NCI-H128 (cell line): ENCODE data around the gene KCNG3.

ENCODE experiments used
- DNase-seq: peaks from one replicate; lab custom pipeline; 2025; ENCODE audit not compliant: unreplicated experiment; lab: John Stamatoyannopoulos, UW

The KCNG3 gene, protein sequence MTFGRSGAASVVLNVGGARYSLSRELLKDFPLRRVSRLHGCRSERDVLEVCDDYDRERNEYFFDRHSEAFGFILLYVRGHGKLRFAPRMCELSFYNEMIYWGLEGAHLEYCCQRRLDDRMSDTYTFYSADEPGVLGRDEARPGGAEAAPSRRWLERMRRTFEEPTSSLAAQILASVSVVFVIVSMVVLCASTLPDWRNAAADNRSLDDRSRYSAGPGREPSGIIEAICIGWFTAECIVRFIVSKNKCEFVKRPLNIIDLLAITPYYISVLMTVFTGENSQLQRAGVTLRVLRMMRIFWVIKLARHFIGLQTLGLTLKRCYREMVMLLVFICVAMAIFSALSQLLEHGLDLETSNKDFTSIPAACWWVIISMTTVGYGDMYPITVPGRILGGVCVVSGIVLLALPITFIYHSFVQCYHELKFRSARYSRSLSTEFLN

DNA sequence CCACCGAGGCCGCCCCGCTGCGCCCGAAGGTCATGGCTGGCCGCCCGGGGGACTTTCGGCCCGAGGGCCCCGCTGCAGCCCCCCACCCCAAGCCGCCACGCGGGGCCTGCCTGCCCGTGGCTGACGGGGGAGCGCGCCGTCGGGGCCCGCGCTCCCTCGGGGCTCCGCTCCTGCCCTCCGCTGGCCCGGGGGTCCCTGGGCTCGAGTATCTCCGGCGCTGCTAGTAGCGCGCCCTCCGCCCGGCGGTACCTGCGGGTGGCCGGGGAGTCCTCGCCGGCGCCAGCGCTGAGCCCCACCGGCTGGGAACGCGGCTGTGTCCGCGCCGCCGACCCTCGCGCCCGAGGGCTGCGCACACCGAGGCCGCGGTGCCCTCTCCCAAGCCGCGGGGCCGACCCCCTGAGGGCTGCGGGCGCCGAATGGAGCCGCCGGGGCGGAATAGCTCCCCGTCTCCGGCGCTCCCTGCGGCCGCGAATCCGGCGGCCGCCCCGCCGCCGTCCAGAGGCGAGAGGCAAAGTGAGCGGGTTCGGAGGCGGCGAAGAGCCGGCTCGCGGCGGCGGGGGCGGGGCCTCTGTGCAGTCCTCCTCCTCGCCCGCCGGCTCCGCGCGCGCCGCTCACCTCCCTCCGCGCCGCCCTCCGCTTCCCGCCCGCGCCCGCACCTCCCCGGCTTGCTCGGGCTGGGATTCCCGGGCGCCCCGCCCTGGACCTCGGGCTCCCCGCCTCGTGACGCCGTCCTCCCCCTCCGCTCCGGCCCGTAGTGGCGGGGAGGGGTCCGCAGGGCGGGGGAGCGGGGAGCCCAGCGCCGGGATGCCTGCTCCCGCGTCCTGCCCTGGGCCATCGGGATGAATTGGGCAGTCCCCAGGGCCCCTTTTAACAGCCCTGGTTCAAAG lies at the start of gene KCNG3:
Gene KCNG3 (minus strand): TSS at position 515 of the 887 bp plus-strand sequence. CDS start 481 bp downstream, at position 34.
- DNase-seq, result peak; percentile 56

DNA sequence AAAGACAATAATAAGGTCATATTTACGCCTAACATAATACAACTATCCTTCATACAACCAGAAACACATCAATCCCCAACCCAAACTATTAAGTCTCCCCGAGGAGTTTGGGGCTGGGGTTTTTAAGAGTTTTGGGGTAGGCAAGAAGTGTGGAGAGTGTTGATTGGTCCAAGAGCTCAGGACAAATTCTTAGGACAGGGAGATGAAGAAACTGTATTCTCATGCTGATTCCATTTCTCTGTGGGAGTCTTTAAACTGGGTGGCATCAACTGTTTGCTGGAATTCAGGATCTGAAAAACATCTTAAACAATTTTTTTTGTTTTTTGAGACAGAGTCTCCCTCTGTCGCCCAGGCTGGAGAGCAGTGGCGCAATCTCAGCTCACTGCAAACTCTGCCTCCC lies 49.1 kb upstream of the KCNG3 start:
- DNase-seq, result no peak

DNA sequence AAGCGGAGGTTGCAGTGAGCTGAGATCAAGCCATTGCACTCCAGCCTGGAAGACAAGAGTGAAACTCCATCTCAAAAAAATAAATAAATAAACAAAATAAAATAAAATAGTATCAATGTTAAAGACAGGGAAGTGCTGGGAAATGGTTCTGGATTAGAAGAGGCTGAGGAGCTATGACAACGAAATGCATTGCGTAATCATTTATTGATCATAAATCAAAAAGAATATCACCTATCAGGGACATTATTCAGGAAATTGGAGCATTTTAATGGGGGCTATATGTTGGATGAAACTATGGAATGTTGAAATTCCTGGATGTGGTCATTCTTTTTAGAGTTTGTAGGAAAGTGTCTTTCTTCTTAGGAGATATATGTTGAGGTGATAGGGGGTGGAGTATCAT lies 43.7 kb upstream of the KCNG3 start:
- no peak for DNase-seq

DNA sequence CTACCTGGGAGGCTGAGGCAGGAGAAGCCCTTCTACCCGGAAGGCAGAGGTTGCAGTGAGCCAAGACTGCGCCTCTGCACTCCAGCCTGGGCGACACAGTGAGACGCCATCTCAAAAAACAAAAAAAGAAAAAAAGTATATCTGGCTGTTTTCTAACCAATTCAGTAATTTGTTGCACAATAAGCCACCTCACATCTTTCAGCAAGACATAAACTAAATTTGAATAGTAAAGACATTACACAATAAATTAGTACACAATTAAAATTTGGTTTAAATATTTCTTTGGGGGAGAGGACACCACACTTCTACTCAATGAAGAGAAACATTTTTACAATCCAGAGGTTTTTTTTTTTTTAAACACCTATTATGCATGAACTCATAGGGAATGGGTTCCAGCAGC lies 38.6 kb upstream of the KCNG3 start:
- DNase-seq, result no peak

DNA sequence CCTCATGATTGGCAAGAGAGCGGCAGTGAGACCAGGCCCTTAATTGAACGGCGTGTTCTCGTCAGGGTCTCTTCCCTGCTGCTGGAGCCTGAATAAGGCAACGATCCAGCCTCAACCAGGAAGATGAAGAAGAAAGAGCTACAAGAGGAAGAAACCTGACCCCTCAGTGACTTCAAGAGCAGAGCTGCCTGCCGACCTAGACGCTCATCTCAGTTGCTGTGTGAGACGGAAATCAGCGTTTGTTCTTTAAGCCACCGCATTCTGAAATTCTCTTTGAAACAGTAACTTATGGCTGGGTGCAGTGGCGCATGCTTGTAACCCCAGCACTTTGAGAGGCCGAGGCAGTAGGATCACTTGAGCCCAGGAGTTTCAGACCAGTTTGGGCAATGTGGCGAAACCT lies 29.6 kb upstream of the KCNG3 start:
- DNase-seq, result no peak

DNA sequence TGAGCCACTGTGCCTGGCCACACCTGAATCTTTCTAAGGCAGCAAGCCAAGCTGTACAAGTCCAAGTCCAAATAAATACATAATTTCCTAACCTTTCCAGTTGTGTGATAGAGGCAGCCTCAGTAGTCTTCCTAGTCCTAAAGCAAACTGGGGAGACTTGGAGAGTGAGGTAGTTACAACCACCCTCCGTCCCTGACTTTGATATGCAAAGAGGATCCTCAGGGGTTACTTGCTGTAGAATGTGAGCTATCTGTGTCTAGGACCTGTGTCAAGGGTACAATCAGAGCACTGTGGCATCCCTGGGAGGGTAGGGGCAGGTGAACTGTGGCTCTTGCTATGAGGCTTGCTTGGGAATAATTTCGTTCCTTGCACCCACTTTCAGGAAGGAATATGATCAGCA lies 28.3 kb upstream of the KCNG3 start:
- no peak for DNase-seq

DNA sequence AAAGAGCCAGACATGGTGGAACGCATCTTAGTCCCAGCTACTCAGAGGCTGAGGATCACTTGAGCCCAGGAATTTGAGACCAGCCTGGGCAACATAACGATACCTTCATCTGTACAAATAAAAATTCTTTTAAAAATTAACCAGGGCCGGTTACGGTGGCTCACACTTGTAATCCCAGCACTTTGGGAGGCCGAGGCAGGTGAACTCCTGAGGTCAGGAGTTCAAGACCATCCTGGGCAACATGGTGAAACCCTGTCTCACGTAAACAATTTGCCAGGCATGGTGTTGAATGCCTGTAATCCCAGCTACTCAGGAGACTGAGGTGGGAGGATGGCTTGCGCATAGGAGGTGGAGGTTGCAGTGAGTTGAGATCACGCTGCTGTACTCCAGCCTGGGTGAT lies 25.8 kb upstream of the KCNG3 start:
- no peak for DNase-seq

DNA sequence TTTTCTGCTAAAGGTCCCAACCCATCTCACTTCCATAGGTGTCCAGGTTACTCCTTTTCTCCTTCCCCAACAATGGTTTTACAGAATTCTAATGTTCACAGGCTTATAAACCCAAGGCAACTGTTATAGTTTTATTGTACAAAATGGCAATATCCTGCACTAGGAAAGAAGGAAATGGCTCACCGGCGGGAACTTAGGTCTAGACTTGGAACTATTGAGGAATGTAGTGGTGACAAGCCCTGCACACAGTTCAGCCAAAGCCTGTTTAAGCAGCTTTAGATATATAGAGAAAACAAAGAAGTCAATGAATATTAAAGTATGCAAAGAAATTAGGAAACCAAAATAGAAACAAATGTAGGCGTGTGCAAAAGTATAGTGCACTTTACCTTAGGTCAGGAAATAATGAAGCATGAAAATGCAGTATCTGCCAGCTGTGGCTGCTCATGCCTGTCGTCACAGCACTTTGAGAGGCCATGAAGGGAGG lies 22.7 kb upstream of the KCNG3 start:
- DNase-seq, result no peak

DNA sequence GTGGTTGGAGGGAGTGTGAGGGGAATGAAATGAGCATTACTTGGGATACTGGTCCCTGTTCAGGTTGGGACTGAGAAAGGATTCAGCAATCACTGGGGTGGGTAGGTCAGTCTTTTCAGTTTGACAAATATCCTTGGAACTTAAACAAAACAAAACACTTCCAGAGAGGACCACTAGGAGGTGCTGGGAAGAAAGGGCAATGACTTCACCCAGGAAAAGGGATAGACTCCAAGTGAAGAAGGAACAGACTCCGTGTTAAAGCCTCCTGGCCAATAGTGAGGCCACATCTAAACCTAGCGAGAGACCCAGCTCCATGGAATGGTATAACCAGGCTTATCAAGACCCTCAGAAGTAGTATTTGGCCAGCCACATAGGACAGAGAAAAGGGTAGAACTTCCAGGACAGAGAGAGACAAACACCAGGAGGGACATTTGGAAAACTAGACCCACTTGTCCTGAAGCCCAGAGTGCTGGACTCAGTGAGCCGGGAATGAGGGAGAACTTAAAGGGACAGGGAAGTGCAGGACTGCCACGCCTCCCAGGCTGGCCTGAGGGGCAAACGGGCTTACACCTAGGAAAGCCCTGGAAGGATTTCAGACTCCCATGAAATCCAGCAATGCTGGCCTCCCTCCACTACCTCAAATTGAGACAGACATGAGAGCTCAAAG lies 19.6 kb upstream of the KCNG3 start:
- no peak for DNase-seq

DNA sequence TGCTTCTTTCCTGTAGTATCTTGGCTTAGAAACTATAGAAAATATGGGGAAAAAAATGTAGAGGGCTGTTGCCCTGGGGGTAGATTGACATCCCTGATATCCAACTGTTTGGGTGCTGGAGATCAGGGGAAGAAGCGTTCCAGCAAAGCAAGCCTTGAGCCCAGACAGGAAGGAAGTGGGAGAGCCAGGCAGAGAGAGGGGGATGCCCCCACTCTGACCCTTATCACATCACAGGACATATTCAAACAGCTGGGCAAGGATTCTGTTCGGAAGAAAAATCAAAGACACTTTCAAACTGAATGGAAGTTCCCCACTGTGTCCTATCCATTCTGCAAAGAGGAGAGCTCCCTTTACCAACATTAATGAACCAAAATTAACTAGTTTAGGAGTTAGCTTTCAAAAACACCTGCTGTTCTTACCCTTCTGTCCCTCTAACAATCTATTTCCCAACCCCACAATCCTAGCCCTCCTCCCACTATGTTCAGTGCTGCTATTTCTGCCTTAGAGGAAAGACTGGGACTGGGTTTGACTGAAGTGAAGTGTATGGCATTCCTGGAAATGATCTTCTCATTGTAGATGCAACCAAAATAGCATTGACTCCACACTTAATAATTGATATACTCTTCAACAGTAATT lies 16.9 kb upstream of the KCNG3 start:
- no peak for DNase-seq

DNA sequence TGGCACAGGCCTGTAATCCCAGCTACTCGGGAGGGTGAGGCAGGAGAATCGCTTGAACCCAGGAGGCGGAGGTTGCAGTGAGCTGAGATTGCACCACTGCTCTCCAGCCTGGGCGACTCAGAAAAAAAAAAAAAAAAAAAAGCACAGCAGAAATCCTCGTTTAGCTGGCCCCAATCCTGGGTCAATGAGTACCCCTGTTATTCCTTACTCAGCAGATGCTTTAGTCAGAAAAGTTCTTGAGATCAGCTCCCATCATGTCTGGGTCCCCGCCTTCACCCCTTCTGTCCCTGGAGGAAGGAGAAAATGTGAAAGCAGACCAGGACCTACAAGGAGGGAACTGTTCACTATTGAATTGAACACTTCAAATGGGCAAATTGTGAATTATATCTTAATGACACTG lies 16.4 kb upstream of the KCNG3 start:
- no peak for DNase-seq

DNA sequence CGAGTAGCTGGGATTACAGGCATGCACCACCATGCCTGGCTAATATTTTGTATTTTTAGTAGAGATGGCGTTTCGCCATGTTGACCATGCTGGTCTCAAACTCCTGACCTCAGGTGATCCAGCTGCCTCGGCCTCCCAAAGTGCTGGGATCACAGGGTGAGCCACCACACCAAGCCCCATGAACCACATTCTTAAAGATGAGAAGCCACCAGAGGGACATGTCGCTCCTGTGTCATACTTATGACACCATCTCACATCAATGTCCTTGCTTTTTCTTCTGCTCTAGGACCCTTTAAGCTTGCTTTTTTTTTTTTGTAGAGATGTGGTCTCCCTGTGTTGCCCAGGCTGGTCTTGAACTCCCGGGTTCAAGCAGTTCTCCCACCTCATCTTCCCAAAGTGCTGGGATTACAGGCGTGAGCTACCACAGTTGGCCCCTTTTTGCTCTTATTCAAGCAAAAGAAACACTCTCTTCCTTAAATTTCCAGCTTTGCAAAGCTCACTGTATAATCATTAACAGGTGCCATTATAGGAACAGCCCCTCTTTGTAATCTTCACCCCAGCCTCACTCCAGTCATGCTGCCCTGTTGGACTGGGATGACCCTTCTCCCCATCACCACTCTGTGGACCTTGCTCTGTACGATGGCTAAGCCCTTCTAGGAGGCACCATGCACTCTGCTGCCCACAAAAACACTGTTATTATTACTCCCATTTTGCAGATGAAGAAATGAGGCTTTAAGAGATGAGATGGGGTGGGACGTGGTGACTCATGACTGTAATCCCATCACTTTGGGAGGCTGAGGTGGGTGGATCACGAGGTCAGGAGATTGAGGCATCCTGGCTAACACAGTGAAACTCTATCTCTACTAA lies 10.8 kb upstream of the KCNG3 start:
- DNase-seq, result no peak

DNA sequence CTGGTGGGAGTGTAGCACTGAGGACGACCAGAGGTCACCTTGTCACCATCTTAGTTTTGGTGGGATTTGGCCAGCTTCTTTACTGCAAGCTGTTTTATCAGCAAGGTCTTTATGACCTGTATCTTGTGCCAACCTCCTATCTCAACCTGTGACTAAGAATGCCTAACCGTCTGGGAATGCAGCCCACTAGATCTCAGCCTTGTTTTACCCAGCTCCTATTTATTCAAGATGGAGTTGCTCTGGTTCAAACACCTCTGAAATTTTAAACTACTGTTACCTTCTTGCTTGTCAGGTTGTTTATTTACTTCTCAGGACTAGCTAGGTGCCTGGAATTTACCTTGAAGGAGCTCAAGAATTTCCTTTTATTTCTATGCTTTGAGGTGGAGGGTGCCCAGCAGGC lies 9.5 kb upstream of the KCNG3 start:
- DNase-seq, result no peak

DNA sequence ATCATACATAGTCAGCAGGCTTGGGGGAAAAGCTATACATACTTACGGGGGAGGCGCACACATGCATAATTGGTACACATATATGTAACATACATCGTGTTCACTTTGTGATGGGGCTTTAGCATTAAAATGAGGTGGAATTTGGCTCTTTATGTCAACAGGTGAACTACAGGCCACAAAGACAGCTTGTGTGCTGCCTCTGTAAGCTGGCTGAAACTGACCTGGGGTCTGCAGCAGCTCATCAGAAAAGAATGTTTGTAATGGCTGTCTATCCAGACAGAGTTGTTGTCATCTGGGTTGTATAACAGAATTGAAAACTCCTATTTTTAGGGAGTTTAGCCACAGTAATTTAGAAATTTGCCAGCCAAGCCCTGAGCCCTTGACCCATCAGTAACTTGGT lies 4.7 kb upstream of the KCNG3 start:
- no peak for DNase-seq

DNA sequence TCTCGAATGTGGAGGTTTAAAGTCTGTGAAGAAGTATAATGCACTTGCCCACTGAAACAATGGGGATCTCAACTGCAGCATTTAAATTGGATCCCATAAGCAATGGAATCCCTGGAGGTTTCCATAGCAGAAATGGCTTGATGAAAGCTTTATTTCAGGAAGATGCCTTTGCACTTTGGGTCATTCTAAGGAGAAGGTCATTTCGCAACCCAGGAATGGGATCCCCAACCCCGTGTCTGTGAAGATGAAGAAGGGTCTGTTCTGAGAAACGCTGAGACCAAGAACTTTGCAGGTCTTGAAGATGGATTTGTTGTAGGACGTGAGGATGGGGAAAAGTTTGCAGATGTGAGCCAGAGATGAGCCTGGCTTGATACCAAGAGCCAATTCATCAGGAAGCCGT lies 1.8 kb upstream of the KCNG3 start:
- DNase-seq, result no peak

DNA sequence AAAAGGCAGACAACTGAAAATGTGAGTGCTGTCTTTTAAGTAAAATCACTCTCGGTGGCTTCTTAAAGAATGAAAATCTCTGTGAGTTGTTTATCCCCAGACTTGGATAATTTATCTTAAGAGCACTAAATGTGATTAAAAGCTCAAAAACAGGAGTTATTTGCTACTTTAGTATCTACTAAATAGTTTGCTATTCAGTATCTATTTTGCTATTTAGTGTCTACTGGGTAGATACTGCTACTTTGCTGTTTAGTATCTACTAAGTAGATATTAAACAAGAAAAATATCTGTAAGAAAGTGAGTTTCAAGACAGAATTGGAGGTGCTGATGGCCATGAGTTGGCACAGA lies 1.4 kb upstream of the KCNG3 start:
- DNase-seq, result no peak

DNA sequence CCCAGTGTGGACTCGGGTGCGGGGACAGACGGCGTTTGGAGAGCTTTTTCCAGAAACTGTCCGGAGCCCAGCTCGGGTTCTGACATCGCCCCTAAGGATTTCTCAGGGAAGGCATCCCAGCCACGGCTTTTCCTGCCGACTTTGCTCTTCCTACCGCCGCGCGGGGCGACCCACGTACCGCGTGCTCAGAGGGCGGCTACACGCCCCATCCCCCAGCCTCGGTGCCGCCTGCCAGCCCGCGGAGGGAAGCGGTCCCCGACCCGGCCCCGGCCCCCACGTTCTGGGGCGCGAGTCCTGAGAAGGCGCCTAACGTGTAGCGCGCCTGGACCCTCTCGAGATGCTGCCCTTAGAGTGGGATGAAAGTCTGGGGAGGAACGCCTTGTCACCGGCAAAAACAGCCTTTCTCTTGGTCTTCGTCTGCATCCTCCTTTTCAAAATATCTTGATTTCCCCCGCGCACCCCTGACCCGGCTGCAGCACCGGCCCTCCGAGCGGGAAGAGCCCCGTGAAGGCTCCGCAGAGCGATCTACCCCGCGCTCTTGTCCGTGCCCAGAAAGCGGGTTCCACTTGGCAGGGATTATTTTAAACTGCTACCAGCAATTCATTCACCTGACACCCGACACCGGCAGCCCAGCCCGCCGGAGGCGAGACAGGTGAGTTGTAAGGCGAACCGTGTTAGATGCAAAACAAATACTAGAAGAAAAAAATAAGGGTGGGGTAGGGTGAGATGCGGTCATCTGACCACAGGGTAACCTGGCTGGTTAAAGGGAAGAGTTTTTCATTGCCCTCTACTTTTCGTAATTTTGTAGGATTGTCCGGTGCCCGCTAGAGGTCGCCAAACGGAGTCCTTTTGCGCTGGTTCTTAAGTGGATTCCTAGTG lies 812 bp upstream of the KCNG3 start:
- DNase-seq, result peak; percentile 66

DNA sequence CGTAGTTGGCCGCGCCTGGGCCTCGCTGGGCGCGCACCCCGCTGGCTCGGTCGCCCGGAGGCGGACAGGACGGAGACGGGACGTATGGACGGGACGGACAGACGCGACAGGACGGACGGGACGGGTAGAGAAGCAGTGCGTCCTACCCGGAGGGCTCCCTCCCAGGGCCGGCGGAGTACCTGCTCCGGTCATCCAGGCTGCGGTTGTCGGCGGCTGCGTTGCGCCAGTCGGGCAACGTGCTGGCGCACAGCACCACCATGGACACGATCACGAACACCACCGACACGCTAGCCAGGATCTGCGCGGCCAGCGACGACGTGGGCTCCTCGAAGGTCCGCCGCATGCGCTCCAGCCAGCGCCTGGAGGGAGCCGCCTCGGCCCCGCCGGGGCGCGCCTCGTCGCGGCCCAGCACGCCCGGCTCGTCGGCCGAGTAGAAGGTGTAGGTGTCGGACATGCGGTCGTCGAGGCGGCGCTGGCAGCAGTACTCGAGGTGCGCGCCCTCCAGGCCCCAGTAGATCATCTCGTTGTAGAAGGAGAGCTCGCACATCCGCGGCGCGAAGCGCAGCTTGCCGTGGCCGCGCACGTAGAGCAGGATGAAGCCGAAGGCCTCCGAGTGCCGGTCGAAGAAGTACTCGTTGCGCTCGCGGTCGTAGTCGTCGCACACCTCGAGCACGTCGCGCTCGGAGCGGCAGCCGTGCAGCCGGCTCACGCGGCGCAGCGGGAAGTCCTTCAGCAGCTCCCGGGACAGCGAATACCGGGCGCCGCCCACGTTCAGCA lies 903 bp downstream of the KCNG3 start:
- DNase-seq, result no peak
